ENCODE measurements around the gene TUT7.
A peak's percentile ranks its signal among the peaks of the same experiment; 100 is the strongest.

Gene TUT7

DNA sequence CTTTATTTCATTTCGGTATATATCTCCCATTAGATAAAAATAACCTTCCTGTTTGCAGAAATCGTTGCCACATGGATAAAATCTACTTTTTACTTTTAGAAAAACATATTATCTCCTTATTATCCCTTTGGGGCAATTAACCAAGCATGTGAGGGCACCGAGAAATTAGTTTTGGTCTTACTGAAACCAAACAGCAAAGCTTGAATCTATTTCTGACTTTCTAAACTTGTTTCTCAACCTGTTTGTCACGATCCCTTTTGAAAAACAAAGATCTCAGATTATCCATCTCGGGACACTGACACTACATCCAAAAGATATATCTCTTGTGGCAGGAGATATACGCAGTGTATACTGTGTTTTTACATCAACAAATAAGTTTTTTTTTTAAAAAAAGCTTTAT, 2.3 kb downstream of the TUT7 start:
- H4K20me1 ChIP-seq (ENCODE audit: control insufficient read depth, insufficient read depth, low read depth, low read length): no peaks in the 10 kb centered on the region
- TF ChIP-seq EZH2phosphoT487 (IDR thresholded peaks at IDR 0.05; ENCODE audit: borderline replicate concordance, low read length): no peak
- TF ChIP-seq, protein P1, sequence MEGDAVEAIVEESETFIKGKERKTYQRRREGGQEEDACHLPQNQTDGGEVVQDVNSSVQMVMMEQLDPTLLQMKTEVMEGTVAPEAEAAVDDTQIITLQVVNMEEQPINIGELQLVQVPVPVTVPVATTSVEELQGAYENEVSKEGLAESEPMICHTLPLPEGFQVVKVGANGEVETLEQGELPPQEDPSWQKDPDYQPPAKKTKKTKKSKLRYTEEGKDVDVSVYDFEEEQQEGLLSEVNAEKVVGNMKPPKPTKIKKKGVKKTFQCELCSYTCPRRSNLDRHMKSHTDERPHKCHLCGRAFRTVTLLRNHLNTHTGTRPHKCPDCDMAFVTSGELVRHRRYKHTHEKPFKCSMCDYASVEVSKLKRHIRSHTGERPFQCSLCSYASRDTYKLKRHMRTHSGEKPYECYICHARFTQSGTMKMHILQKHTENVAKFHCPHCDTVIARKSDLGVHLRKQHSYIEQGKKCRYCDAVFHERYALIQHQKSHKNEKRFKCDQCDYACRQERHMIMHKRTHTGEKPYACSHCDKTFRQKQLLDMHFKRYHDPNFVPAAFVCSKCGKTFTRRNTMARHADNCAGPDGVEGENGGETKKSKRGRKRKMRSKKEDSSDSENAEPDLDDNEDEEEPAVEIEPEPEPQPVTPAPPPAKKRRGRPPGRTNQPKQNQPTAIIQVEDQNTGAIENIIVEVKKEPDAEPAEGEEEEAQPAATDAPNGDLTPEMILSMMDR (IDR thresholded peaks at IDR 0.05; ENCODE audit: low read depth, low read length, poor library complexity, severe bottlenecking): no peak
- peaks cover 37% of the 10 kb centered on the region for H3K4me1 ChIP-seq (ENCODE audit: control insufficient read depth, low read length)
- peaks cover 7% of the 10 kb centered on the region for H3F3A ChIP-seq (ENCODE audit: control insufficient read depth, insufficient read depth)
- peak overlapping the region; percentile 75 for H3K4me2 ChIP-seq (ENCODE audit: low read length)
- H3K27ac ChIP-seq (ENCODE audit: low read depth, low read length): peak overlapping the region; percentile 90
- no peaks in the 10 kb centered on the region for H3K9me2 ChIP-seq (replicated peaks; ENCODE audit: control insufficient read depth, low read length)
- no peaks in the 10 kb centered on the region for H3K27me3 ChIP-seq (ENCODE audit: control insufficient read depth, low read length)
- H3K79me2 ChIP-seq (ENCODE audit: control insufficient read depth, low read length): peaks cover 71% of the 10 kb centered on the region
- H3K36me3 ChIP-seq (ENCODE audit: control insufficient read depth, low read length): peaks cover 42% of the 10 kb centered on the region
- H3K4me3 ChIP-seq (ENCODE audit: low read length): peak overlapping the region; percentile 89
- no peaks in the 10 kb centered on the region for H3K9me3 ChIP-seq (ENCODE audit: control insufficient read depth, insufficient read depth, low read length)

DNA sequence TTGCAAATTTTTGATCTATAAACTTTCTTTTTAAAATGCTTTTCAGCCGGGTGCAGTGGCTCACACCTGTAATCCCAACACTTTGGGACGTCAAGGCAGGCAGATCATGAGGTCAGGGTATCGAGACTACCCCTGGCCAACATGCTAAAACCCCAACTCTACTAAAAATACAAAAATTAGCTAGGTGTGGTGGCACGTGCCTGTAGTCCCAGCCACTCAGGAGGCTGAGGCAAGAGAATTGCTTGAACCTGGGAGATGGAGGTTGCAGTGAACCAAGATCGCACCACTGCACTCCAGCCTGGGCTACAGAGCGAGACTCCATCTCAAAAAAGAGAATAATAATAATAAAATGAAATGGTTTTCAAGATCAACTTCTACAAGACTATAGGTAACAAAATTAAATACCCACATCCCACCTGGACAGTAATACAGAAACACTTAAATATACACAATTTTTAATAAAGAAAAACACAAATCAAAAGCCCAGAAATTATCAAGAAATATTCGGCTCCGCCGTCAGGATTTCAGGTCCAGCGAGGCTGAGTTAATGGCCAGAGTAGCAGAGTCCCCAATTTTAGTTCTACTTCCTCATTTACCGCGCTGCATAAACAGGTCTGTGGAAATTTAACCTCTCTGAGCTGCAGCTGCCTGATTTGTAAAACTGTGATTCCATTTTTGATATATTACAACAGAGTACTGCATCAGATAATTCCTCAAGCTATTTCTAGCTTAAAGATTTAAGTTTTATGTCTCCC, 4.0 kb downstream of the TUT7 start:
- Histone ChIP-seq H3F3A (ENCODE audit: control insufficient read depth, insufficient read depth) (peaks cover 7% of the 10 kb centered on the region), H3K4me2 (ENCODE audit: low read length) (peak overlapping the region; percentile 75), H3K27me3 (ENCODE audit: control insufficient read depth, low read length) (no peaks in the 10 kb centered on the region), H3K27ac (ENCODE audit: low read depth, low read length) (peak overlapping the region; percentile 90), H3K79me2 (ENCODE audit: control insufficient read depth, low read length) (peaks cover 88% of the 10 kb centered on the region), H4K20me1 (ENCODE audit: control insufficient read depth, insufficient read depth, low read depth, low read length) (no peaks in the 10 kb centered on the region), H3K4me3 (ENCODE audit: low read length) (peak overlapping the region; percentile 89), H3K9me3 (ENCODE audit: control insufficient read depth, insufficient read depth, low read length) (no peaks in the 10 kb centered on the region), H3K4me1 (ENCODE audit: control insufficient read depth, low read length) (peaks cover 46% of the 10 kb centered on the region), H3K36me3 (ENCODE audit: control insufficient read depth, low read length) (peaks cover 56% of the 10 kb centered on the region), H3K9me2 (replicated peaks; ENCODE audit: control insufficient read depth, low read length) (no peaks in the 10 kb centered on the region)
- no peak for TF ChIP-seq EZH2phosphoT487 (IDR thresholded peaks at IDR 0.05; ENCODE audit: borderline replicate concordance, low read length)
- TF ChIP-seq, protein P1 (IDR thresholded peaks at IDR 0.05; ENCODE audit: low read depth, low read length, poor library complexity, severe bottlenecking): no peak

DNA sequence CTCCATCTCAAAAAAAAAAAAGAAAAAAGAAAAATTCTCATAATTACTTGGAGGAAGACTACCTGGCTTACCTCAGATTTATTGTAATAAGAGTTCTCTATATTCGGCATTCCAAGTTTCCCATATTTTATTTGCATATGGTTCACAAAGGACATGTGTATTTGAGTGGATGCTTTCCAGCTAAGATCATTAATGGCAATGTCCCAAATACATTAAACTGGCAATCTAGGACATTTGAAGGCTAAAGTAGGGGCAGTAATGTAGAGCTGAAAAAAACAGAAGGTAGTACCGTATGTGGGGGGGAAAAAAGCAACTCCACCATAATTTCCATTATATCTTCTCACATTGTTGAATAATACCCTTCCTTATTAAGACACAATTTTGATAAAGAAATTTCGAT, 4.9 kb downstream of the TUT7 start:
- Histone ChIP-seq H3K4me1 (ENCODE audit: control insufficient read depth, low read length) (peaks cover 40% of the 10 kb centered on the region), H3K4me3 (ENCODE audit: low read length) (peak overlapping the region; percentile 89), H3K27me3 (ENCODE audit: control insufficient read depth, low read length) (no peaks in the 10 kb centered on the region), H3K9me2 (replicated peaks; ENCODE audit: control insufficient read depth, low read length) (no peaks in the 10 kb centered on the region), H3K4me2 (ENCODE audit: low read length) (peak overlapping the region; percentile 75), H3K36me3 (ENCODE audit: control insufficient read depth, low read length) (peaks cover 65% of the 10 kb centered on the region), H3K79me2 (ENCODE audit: control insufficient read depth, low read length) (peaks cover 92% of the 10 kb centered on the region), H3K27ac (ENCODE audit: low read depth, low read length) (peak overlapping the region; percentile 90), H4K20me1 (ENCODE audit: control insufficient read depth, insufficient read depth, low read depth, low read length) (no peaks in the 10 kb centered on the region), H3F3A (ENCODE audit: control insufficient read depth, insufficient read depth) (peaks cover 7% of the 10 kb centered on the region), H3K9me3 (ENCODE audit: control insufficient read depth, insufficient read depth, low read length) (no peaks in the 10 kb centered on the region)
- no peak for TF ChIP-seq EZH2phosphoT487 (IDR thresholded peaks at IDR 0.05; ENCODE audit: borderline replicate concordance, low read length)
- TF ChIP-seq, protein P1 (IDR thresholded peaks at IDR 0.05; ENCODE audit: low read depth, low read length, poor library complexity, severe bottlenecking): no peak
